GM21825 (cell line): ENCODE measurements around the gene ALPK3.

Experiments used
- ATAC-seq: cut with Tn5 transposase; IDR thresholded peaks from one replicate; pipeline ENCODE4 v1.9.1; 2021; ENCODE audit warnings: mild to moderate bottlenecking, moderate library complexity; ENCODE audit not compliant: unreplicated experiment

The ALPK3 gene

GRCh38 chr15:84823282-84823878, 6.2 kb downstream of the ALPK3 start:
- no peak for ATAC-seq

DNA sequence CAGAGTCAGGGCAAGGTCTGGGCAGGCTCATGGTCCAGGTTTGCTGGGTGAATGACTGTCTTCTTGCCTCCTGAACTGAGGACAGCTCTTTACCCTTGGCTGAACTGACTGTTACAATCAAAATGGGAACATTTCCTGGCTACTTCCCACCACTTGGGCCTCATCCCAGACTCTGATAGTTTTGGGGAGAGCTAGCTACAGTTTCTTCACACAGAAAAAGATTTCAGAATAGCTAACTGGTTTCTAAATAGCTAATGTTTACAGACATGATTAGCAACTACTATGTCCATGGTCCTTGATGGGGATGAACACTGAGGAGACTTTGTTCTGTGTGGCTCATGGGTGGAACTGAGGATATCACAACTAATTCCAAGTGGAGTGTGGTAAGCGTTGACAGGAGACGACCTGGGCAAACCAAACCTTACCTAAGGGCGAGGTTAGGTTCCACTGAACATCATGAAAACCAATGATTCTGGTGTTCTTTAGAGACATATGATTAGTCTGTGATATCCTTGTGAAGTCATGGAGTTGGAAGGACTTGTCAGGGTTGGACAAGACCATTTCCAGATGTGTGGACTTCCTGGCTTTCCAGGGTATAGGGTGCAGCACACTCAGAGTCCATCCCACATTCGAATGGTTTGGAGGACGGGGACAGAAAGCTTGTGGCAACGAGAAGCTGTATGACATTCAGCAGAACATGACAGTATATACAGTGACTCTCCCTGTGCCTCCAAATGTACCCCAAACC, 7.3 kb downstream of the ALPK3 start:
- ATAC-seq = no peak

DNA sequence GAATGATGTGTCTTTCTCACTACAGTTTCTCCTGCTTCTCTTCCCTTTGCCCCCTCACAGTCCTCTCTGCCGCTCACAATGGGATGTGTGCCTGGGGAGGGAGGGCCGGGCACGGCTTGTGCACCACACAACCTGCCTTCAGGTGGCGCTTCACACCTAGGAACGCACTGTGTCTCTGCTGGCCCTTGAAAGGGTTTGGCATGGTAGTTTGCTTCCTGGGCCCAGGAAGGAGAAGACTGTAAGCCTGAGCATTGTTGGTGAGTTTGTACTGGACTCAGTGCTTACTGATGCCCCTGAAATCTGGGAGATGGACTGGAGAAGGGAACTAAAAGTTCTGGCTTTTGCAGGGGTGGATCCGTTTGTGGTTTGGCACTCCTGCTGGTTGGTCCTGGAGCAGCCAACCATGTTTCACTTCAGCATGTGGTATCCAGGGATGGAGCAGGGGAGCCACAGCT, 9.2 kb downstream of the ALPK3 start:
- no peak for ATAC-seq

- no peak for ATAC-seq
Measured at GRCh38 chr15:84827246-84827645, 10.1 kb downstream of the ALPK3 start.

GRCh38 chr15:84828086-84828908, 11.1 kb downstream of the ALPK3 start:
- ATAC-seq = no peak

- no peak for ATAC-seq
Measured at GRCh38 chr15:84829428-84829827, 12.3 kb downstream of the ALPK3 start.

DNA sequence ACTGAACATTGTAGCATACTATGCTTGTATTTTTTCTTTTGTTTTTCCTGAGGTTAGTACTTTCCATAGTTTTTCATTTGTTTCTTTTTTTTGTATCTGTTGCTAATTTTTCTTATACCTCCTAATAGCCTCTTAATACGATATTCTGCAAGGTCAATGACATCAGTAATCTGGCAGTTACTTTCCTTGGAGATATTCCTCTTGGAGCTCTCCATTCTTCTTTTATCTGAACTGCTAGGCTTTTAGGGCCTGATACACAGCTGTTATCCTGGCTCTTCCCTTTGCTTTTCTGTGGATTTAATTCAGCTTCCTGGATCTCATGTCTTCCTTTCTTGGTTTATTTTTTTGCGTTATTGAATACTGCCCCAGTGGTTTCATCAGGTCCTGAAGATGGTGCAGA, 12.9 kb downstream of the ALPK3 start:
- no peak for ATAC-seq

DNA sequence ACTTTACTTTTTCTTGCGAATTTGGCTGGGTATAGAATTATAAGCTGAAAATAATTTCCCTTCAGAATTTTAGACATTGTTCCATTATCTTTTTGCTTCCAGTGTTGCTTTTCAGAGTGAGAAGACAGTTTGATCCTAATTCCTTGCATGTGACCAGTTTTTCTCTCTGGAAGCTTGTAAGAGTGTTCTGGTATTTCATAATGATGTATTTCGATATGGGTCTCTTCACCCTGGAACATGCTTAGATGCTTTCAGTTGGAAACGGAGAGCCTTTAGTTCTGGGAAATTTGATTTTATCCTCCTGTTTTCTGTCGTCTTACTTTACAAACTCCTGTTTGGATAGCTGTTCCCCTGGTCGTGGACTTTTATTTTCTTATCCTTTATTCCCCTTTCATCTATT, 13.9 kb downstream of the ALPK3 start:
- ATAC-seq = no peak

DNA sequence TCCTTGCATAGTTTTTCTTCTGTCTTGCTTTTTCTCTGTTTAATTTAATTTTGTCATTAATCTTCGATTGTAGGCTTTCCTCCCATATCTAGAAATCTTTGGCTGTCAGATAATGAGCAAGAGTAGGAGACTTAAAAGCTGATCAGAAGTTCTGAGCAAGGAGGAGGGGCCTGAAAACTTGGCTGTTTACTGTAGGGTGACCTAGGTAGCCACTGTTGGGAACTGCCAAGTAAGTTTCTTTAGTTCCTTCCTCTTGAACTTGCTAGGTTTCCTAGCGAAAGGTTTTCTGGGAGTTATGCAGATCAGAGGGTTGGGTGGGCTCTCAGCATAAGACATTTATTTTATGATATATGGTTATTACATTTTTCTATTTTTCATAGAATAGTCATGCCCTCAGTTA, 14.5 kb downstream of the ALPK3 start:
- ATAC-seq = no peak

DNA sequence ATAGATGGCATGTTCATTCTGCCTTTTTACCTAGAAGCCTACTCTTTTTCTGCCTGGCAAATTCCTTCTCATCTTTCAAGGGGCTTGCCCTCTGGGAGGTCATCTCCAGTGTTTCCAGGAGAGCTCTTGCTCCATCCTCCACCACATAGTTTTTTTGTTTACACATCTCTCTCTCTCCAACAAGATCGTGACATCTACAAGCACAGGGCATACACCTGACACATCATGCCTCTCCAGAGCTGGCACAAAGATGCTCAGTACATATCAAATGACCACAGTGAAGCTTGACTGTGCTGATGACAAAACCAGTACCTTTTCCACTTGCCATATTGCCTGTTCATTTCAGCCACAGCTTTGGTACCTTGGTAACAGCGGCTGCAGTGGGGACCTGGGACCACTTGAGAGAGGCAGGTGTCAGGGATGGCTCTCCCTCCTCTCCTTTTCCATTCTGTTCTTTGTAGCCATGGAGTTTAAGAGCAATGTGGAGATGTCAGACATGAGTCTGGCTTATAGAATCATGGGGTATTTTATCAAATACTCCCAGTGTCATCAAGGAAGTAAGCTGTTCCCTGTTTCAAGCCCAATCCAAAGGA, 15.4 kb downstream of the ALPK3 start:
- no peak for ATAC-seq

DNA sequence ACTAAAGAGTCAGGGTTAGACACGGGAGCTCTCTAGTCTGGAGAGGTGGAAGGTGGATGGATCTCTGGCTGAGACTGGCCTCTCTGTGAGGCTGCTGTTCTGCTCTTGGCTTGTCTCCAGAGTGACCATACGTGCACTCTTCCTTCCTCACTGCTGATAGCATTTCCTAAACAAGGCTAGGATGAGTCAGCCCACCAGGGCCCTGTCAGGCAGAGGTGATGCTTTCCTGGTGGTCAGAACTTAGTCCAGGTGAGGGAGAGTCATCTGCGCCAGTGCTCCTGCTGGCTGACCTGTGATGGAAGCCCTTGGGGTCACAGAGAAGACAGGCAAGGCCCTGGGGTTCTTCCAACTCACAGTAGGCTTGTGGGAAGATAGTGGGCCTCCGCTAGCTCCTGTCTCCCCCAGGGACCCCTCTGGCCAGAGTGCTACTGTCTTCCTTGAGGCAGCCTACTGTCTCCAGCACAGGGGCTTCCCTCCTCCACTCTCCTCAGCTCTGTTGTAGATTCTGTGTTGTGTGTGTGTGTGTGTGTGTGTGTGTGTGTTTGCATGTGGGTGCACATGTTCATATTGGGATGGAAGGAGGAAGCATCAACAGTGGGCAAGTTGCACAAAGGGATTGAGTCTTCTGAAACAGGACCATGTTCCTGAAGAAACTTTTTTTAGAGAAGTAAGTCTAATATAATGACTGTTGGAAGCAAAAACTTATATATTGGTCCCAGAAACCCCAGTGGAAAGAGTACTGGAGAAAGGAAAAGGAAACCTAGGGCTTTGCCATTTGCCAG, 16.5 kb downstream of the ALPK3 start:
- ATAC-seq = no peak

- ATAC-seq = no peak
Measured at GRCh38 chr15:84834229-84834955, 17.2 kb downstream of the ALPK3 start.

DNA sequence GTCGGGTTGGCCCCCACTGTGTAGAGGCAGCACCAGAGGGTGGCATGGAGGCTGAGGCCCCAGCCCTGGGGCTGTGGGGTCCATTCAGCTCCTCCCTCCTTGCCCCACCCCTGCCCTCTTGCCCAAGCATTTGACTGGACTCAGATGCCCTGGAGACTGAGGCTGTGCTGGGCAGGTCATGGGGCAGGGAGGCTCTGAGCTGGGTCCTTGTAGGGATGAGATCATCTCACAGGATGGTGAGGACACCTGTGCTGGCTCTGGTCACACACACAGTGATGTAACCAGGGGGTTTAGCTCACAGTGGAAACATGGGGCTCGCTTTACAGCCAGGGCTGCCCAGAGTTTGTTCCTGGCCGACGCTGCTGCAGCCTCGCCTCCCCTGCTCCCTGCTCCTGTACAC, 17.8 kb downstream of the ALPK3 start:
- ATAC-seq = no peak

- ATAC-seq = no peak
Measured at GRCh38 chr15:84835661-84836337, 18.6 kb downstream of the ALPK3 start.

GRCh38 chr15:84836844-84837243, 19.7 kb downstream of the ALPK3 start:
- ATAC-seq = no peak

GRCh38 chr15:84839714-84840113, 22.6 kb downstream of the ALPK3 start:
- no peak for ATAC-seq

GRCh38 chr15:84840255-84840654, 23.1 kb downstream of the ALPK3 start:
- ATAC-seq = no peak

- no peak for ATAC-seq
Measured at GRCh38 chr15:84840741-84841429, 23.7 kb downstream of the ALPK3 start.

- ATAC-seq = no peak
Measured at GRCh38 chr15:84842781-84843180, 25.6 kb downstream of the ALPK3 start.
